Measurements from ENCODE around the gene KLK14.

Gene KLK14

GRCh38 chr19:51075998-51076397, 6.7 kb downstream of the KLK14 start:
- H3K27ac ChIP-seq: no peak overlapping the region
- TF ChIP-seq CTCF (conservative IDR thresholded peaks at IDR 0.05): no peak

- peak overlapping the region; percentile 87 for H3K27ac ChIP-seq
- no peak for TF ChIP-seq CTCF (conservative IDR thresholded peaks at IDR 0.05)
Observed at GRCh38 chr19:51071095-51071405, 11.6 kb downstream of the KLK14 start.

GRCh38 chr19:51070334-51071094, 12.2 kb downstream of the KLK14 start:
- no peak for TF ChIP-seq CTCF (conservative IDR thresholded peaks at IDR 0.05)
- H3K27ac ChIP-seq: peak overlapping the region; percentile 87

GRCh38 chr19:51066393-51067186, 16.1 kb downstream of the KLK14 start:
- TF ChIP-seq CTCF (conservative IDR thresholded peaks at IDR 0.05): no peak
- peak overlapping the region; percentile 56 for H3K27ac ChIP-seq

- TF ChIP-seq CTCF (conservative IDR thresholded peaks at IDR 0.05): no peak
- H3K27ac ChIP-seq: peak overlapping the region; percentile 56; the same call in 1 of the 2 replicates
Observed at GRCh38 chr19:51065221-51065960, 17.3 kb downstream of the KLK14 start.

- peak within 1 kb of the TSS; percentile 56; the same call in 1 of the 2 replicates for H3K27ac ChIP-seq
Observed at GRCh38 chr19:51064534-51065220, 18.0 kb downstream of the KLK14 start, which contains the start of gene KLK13. KLK13 (minus strand) TSS chr19:51065092; CDS start chr19:51065067, 25 bp downstream.

More at GRCh38 chr19:51064534-51065220, 18.0 kb downstream of the KLK14 start, which contains the start of gene KLK13:
- no peak for TF ChIP-seq CTCF (conservative IDR thresholded peaks at IDR 0.05)

Measured in VCaP (cell line).